ENCODE results near the gene WWC2.
A peak's percentile ranks its signal among the peaks of the same experiment; 100 is the strongest.

Gene WWC2

GRCh38 chr4:183140911-183141320 lies 41.9 kb downstream of the WWC2 start:
- no peak overlapping the region for H3K4me3 ChIP-seq (ENCODE audit: low read length)
- TF ChIP-seq CTCF (conservative IDR thresholded peaks at IDR 0.05; ENCODE audit: low read depth, low read length): no peak
- no peak for DNase-seq (ENCODE audit: low read depth)

GRCh38 chr4:183141997-183142396 lies 42.9 kb downstream of the WWC2 start:
- H3K4me3 ChIP-seq (ENCODE audit: low read length): no peak overlapping the region
- no peak for TF ChIP-seq CTCF (conservative IDR thresholded peaks at IDR 0.05; ENCODE audit: low read depth, low read length)
- DNase-seq (ENCODE audit: low read depth): no peak

- no peak overlapping the region for H3K4me3 ChIP-seq (ENCODE audit: low read length)
- TF ChIP-seq CTCF (conservative IDR thresholded peaks at IDR 0.05; ENCODE audit: low read depth, low read length): no peak
- DNase-seq (ENCODE audit: low read depth): peak; percentile 64
Observed at GRCh38 chr4:183142571-183143550, 43.8 kb downstream of the WWC2 start.

- TF ChIP-seq CTCF (conservative IDR thresholded peaks at IDR 0.05; ENCODE audit: low read depth, low read length): no peak
- H3K4me3 ChIP-seq (ENCODE audit: low read length): no peak overlapping the region
- no peak for DNase-seq (ENCODE audit: low read depth)
Observed at GRCh38 chr4:183144787-183145186, 45.7 kb downstream of the WWC2 start.

- TF ChIP-seq CTCF (conservative IDR thresholded peaks at IDR 0.05; ENCODE audit: low read depth, low read length): no peak
- DNase-seq (ENCODE audit: low read depth): no peak
- no peak overlapping the region for H3K4me3 ChIP-seq (ENCODE audit: low read length)
Observed at GRCh38 chr4:183145773-183146172, 46.7 kb downstream of the WWC2 start.

- H3K4me3 ChIP-seq (ENCODE audit: low read length): no peak overlapping the region
- TF ChIP-seq CTCF (conservative IDR thresholded peaks at IDR 0.05; ENCODE audit: low read depth, low read length): no peak
- DNase-seq (ENCODE audit: low read depth): no peak
Observed at GRCh38 chr4:183146478-183146877, 47.4 kb downstream of the WWC2 start.

- TF ChIP-seq CTCF (conservative IDR thresholded peaks at IDR 0.05; ENCODE audit: low read depth, low read length): no peak
- no peak for DNase-seq (ENCODE audit: low read depth)
- no peak overlapping the region for H3K4me3 ChIP-seq (ENCODE audit: low read length)
Observed at GRCh38 chr4:183147196-183147595, 48.1 kb downstream of the WWC2 start.
